HG03378 (cell line): Measurements from ENCODE around the gene TCF15.
A peak's percentile ranks its signal among the peaks of the same experiment; 100 is the strongest.

Source experiments
- ATAC-seq: cut with Tn5 transposase; IDR thresholded peaks from one replicate; pipeline ENCODE4 v1.9.1; 2021; ENCODE audit warnings: mild to moderate bottlenecking, moderate library complexity; ENCODE audit not compliant: unreplicated experiment

Gene TCF15

GRCh38 chr20:615514-615913 lies 5.4 kb upstream of the TCF15 start:
- ATAC-seq: no peak

DNA sequence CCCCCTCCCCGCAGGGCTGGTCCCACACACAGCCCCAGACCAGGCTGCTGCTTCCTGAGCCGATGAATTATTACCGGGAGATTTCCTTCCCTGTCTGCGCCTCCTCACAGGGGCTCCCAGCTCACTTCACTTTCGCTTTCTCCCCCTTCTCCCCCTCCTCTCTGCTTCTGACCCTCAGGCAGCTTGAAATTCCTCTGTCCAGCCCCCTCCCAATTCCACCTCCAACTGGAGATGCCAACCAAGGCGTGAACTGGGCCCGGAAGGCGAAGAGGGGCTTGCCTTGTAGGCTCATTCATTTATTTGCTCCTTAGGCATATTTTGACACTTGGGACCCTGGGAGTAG lies 1.7 kb upstream of the TCF15 start:
- no peak for ATAC-seq

DNA sequence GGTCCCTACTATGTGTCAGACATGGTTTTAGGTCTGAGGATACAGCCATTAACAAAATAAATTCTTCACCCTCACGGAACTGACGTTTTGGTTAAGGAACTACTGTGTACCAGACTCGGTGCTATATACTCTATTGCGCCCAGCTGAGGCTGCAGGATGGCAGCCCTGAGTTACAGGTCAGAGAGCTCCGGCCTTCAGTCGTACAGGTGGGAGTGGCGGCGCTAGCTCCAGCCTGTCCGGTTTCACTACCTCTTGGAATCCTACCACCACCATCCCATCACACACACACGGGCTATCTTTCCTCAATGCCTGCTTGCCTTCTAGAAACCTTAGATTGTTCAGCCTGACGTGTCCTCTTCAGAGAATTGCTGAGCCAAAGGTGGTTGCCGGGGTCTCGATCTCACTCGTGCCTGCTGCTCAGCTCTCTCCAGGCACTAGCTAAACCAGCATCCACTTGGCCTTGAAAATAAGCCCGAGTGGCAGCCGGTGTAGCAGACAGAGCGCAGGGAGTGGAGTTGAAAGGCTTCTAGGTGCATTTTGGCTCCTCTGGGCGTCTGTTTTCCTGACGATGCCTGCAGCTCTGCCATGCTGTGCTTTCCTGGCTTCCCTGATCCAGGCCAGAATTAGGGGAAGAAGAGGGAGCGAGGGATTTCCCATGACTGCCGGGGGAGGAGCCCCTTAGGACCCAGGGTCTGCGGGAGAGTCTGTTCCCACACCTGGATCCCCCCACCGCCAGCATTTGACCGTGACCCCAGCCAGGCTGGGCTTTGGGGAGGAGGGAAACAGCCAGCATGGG lies 1.1 kb upstream of the TCF15 start:
- no peak for ATAC-seq

DNA sequence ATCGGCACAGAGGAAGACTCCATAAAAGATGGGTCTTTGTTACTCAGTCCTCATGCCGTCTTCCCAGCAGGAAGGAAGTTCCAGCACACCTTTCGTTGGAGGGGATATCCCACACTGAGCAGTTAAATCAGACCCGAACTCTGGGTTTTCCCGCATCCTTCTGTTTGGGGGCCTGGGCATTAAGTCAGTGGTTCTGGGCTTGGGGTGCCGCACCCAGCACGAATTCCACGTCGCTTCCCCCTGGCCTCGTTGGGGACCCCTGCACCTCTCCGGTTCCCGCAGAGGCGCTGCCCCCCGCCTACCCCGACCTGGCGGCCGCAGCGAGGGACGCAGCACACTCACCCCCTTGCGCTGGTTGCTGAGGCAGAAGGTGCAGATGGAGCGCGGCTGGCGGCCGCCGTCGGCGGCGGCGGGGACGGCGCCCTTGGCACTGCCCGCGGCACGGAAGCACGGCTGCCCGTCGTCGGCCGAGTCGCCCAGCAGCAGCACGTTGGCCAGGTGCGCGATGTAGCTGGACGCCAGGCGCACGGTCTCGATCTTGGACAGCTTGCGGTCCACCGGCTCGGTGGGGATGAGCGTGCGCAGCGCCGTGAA lies 641 bp downstream of the TCF15 start:
- ATAC-seq: no peak

DNA sequence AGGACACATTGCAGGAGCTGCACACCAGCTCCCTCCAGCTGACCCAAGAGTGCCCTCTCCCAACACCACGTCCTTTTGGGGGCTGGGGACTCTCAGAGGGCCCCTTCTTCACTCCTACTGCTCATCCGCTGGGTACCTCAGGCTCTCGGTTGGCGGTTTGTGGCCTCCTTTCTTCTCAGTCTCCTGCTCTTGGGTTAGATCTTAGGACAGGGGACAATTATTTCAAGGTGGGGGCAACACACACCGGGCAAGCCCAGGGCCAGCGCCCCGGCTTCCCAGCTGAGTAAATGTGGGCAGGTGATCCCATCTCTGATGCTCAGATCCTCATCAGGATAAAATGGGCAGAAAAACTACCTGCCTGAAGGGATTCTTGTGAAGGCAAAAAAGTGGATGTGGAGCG lies 1.1 kb downstream of the TCF15 start:
- no peak for ATAC-seq

GRCh38 chr20:607476-607875 lies 2.6 kb downstream of the TCF15 start:
- ATAC-seq: no peak

- no peak for ATAC-seq
Measured at GRCh38 chr20:605237-605636, 4.9 kb downstream of the TCF15 start.

DNA sequence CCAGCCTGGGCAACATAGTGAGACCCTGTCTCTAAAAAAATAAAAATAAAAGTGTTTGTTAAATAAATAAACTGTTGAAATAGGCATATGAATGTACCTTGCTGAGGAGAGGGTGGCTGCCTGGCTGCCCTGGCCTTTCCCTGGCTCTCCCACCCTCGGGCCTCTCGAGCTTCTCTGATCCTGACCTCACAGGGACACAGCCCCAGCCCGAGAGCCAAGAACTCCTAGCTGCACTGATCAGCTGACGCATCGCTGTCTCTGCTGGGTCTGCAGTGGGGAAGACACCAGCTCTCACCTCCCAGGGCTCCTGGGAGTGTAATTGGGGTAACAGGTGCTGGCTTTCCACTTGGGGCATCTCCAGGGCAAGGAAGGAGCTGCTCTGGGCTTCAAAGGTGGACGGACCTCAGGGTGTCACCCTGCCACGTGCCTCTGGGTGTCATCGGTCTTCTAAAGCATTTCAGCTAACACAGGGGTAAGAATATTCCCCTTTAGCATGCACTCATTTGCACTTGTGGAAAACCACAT lies 6.9 kb downstream of the TCF15 start:
- ATAC-seq: no peak

- no peak for ATAC-seq
Measured at GRCh38 chr20:602111-602970, 7.8 kb downstream of the TCF15 start.

DNA sequence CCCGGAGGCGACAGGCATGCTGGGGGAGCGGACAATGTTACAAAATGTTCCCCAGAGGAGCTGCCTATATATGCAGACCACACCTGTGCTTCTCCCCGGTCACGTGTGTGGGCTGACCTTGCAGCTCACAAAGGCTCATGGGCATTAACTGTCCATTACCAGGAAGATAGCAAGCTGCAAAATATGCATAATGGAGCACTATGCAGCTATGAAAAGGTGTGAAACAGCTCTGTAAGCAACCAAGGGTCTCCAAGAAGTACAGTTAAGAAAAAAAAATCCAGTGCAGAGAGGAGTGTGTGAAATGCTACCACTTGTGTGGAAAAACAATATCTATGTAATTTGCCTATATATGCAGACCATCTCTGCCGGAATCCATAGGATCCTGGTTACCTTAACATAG lies 9.4 kb downstream of the TCF15 start:
- no peak for ATAC-seq

- no peak for ATAC-seq
Measured at GRCh38 chr20:600141-600540, 10.0 kb downstream of the TCF15 start.

DNA sequence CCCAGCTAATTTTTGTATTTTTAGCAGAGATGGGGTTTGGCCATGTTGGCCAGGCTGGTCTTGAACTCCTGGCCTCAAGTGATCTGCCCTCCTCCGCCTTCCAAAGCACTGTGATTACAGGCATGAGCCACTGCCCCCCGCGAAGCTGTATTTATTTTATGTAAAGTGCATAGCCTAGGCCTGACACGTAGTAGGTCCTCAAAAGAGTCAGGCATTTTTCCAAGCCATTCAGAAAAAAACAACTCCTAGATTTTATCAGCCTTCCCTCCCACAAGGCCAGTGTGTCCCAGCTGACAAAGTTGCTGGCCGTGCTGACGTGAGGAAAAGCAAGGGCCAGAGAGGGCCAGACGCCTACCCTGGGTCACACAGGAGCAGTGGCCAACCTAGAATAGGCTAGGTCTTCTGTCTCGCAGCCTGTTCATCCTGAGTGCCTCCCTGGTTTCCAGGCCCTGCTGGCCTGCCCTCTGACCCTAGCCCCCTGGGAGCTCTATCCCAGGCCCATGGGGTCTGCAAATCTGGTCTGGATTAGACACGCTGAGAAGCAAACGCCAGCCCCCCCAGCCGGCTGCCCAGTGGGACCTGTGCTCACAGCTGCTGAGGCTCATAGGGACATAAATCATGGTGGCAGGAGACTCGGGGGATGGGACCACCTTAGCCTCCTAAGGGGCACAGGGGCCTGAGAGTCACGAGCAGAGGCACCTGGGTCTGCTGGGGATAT lies 11.8 kb downstream of the TCF15 start:
- ATAC-seq: no peak

DNA sequence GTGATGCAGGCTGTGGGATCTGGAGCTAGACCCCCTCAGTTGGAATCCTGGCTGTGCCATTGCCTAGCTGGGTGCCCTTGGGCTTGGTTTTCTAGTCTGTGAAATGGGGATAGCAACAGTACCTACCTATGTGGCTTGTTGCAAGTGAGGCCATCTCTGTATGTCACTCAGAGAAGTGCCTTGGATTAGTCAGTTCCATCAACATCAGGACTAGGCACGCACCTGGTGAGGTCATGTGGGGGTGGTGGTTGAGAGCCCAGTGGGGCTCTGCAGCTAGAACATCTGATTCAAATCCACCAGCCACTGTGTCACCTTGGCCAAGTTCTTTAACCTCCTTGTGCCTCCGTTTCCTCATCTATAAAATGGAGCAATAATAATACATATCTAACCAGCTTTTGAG lies 12.5 kb downstream of the TCF15 start:
- no peak for ATAC-seq

GRCh38 chr20:595330-596308 lies 14.5 kb downstream of the TCF15 start:
- ATAC-seq: no peak

- ATAC-seq: no peak
Measured at GRCh38 chr20:592506-592905, 17.6 kb downstream of the TCF15 start.

DNA sequence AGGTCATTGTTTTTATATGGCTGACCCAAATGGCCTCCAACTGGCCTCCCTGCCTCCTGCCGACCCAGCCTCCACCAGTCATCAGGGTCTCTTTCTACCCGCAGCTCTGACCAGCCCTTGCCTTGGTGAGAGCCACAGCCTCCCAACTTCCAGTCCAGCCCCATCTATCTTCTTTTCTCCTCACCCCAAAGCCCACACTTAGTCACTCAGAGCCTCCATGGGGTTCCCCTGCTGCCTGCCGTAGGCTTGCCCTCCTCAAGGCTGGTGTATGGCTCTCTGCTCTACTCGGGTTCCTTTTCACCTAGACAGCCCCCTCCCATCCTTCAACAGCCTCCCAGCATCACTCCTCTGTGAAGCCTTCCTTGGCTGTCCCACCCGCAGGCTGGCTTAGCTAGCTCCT lies 18.2 kb downstream of the TCF15 start:
- no peak for ATAC-seq

DNA sequence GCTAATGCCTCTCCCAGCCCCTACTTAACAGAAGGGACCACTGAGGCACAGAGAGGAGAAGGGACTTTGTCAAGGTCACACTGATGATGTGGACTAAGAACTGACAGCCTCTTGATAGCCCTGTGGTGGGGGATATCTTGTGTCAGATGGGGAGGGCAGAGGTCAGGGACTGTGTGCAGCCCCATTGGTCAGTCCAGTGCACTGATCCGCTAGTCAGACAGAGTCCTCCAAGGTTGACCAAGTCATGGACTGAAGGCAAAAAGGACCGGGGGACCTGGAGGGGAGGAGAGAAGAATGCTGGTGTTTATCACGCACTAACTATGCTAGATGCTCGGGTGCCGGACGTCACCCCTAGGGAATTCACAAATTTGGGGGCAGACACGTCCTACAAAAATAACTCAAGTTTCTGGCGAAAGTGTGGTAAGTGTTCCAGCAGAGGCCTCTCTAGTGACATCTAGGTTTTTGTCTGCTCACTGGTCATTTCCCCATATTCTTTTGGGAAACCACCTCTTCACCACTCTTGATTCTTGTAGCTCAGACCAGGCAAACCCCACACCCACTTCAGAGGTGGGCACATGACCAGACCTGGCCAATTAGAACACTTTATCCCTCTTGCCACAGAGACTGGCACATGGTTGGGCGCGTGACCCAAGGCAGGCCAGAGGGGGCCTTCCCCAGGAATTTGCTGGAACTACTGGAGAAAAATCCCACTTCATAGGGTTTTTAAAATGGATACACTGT lies 21.0 kb downstream of the TCF15 start:
- peak; percentile 74 for ATAC-seq

GRCh38 chr20:588476-588875 lies 21.6 kb downstream of the TCF15 start:
- ATAC-seq: no peak

DNA sequence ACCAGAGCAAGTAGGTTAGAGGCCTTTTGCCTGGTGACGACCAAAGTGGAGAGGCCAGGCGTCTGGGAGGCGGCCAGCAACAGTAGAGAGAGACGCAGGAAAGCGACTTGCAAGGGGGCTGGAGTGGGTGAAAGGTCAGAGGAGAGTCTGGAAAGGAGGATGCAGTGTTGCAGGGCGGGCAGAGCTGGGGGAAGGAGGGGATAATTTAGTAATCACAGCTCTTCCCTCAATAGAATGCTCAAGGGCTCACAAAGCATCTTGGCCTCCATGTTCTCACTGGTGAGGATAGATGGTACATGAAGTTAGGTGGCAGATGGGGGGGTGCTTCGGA lies 25.2 kb downstream of the TCF15 start:
- ATAC-seq: no peak
